Subcutaneous adipose tissue (tissue), 4 donors: ENCODE data around the gene THBS1. TPM values are rescaled to one million over a fixed set of nuclear protein-coding genes. Genes with fewer than 3 reads are reported as not detected.

ENCODE experiments used
- CTCF ChIP-seq: fragments of 450-650 bp; IDR thresholded peaks from one replicate; pipeline ENCODE4 v1.5.1; 2016; ENCODE audit warnings: low read depth, mild to moderate bottlenecking, control low read depth, antibody characterized with exemption, moderate library complexity
- total RNA-seq, 4 donors: library from RNA; depleted of rRNA; stranded (reverse); fragments of >200 nt; gene quantifications; one replicate each; pipeline ENCODE4 v1.1.0, GENCODE V29; 2016

The THBS1 gene
- total RNA-seq, 4 donors from 2014 or later = 95.5 to 1,261 (median 601) TPM

GRCh38 chr15:39609166-39609916, 28.5 kb downstream of the THBS1 start:
- TF ChIP-seq CTCF = no peak

GRCh38 chr15:39610665-39611064, 29.8 kb downstream of the THBS1 start:
- TF ChIP-seq CTCF = no peak

GRCh38 chr15:39613271-39613670, 32.4 kb downstream of the THBS1 start:
- no peak for TF ChIP-seq CTCF

GRCh38 chr15:39613861-39614260, 33.0 kb downstream of the THBS1 start:
- TF ChIP-seq CTCF = no peak

- no peak for TF ChIP-seq CTCF
These were observed 36.0 kb downstream of the THBS1 start for GRCh38 chr15:39616731-39617455.

GRCh38 chr15:39618063-39618823, 37.4 kb downstream of the THBS1 start:
- TF ChIP-seq CTCF = no peak

GRCh38 chr15:39621210-39621609, 40.3 kb downstream of the THBS1 start:
- no peak for TF ChIP-seq CTCF
